BE2C (cell line): ENCODE measurements around the gene RABGAP1.

Source experiments
- DNase-seq: peaks from one replicate; pipeline ENCODE4 v3.0.0-alpha.2; 2020
- H3K27me3 ChIP-seq: fragments of 250-450 bp; sonication (Bioruptor Pico); 2 replicates; pipeline ENCODE4 v1.5.1; 2020; ENCODE audit warnings: mild to moderate bottlenecking
- H3K36me3 ChIP-seq: fragments of 250-450 bp; sonication (Bioruptor Pico); 2 replicates; pipeline ENCODE4 v1.5.1; 2020; ENCODE audit warnings: mild to moderate bottlenecking
- H3K4me1 ChIP-seq: fragments of 250-450 bp; sonication (Bioruptor Pico); 2 replicates; pipeline ENCODE4 v1.5.1; 2020
- H3K4me3 ChIP-seq: 2 replicates; pipeline ENCODE4 v1.5.1; 2011; ENCODE audit warnings: low read depth, low read length
- H3K9me3 ChIP-seq: fragments of 250-450 bp; sonication (Bioruptor Pico); 2 replicates; pipeline ENCODE4 v1.5.1; 2020
- TF ChIP-seq, protein P1 (sequence below): IDR thresholded peaks from 2 replicates; pipeline ENCODE4 v1.5.1; 2012; ENCODE audit warnings: mild to moderate bottlenecking, low read depth, low read length

The RABGAP1 gene

DNA sequence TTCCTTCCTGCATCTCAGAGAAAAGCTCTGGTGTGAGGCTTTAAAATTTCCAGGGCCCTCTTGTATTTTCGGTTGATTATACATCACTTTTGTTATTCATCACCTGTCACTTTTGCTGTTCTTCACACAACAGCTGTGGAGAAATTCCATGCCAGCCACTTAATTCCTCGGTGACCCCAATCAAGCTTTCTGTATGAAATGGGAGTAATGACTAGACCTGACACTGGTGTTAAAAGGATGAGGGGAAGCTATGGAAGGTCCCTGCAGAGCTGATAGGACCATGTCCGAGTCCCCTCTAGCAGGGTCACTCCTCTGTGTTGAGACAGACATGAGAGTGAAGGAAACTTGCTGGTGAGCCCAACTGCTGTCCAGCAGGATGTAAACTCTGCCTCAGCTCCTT, 152.3 kb downstream of the RABGAP1 start:
- H3K9me3 ChIP-seq: no peaks in the 10 kb centered on the region
- DNase-seq: no peak
- H3K4me3 ChIP-seq: no peak overlapping the region
- peaks cover 51% of the 10 kb centered on the region for H3K36me3 ChIP-seq
- H3K4me1 ChIP-seq: peaks cover 10% of the 10 kb centered on the region
- TF ChIP-seq, protein P1, sequence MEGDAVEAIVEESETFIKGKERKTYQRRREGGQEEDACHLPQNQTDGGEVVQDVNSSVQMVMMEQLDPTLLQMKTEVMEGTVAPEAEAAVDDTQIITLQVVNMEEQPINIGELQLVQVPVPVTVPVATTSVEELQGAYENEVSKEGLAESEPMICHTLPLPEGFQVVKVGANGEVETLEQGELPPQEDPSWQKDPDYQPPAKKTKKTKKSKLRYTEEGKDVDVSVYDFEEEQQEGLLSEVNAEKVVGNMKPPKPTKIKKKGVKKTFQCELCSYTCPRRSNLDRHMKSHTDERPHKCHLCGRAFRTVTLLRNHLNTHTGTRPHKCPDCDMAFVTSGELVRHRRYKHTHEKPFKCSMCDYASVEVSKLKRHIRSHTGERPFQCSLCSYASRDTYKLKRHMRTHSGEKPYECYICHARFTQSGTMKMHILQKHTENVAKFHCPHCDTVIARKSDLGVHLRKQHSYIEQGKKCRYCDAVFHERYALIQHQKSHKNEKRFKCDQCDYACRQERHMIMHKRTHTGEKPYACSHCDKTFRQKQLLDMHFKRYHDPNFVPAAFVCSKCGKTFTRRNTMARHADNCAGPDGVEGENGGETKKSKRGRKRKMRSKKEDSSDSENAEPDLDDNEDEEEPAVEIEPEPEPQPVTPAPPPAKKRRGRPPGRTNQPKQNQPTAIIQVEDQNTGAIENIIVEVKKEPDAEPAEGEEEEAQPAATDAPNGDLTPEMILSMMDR: no peak
- H3K27me3 ChIP-seq: no peaks in the 10 kb centered on the region

DNA sequence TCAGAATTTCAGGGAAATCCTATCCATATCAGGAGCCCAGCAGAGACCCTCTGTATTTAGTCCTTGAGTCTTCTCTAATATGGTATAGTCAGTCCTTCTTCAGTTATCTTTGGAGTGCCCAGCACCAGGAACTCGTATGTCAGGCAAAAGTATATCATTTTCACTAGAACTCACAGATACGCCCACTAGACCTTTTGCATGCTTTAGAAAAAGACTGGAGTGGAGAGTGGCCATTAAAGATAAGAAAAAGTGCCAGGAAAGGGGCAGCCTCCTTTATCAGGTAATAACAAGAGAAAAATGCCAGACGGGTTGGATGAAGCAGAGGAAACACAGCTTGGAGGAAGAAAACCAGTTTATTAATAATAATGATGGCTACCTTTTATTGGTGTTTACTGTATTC, 156.2 kb downstream of the RABGAP1 start:
- H3K4me3 ChIP-seq: no peak overlapping the region
- no peak for DNase-seq
- TF ChIP-seq, protein P1: no peak
- H3K36me3 ChIP-seq: peaks cover 66% of the 10 kb centered on the region
- no peaks in the 10 kb centered on the region for H3K9me3 ChIP-seq
- H3K27me3 ChIP-seq: no peaks in the 10 kb centered on the region
- H3K4me1 ChIP-seq: no peaks in the 10 kb centered on the region

DNA sequence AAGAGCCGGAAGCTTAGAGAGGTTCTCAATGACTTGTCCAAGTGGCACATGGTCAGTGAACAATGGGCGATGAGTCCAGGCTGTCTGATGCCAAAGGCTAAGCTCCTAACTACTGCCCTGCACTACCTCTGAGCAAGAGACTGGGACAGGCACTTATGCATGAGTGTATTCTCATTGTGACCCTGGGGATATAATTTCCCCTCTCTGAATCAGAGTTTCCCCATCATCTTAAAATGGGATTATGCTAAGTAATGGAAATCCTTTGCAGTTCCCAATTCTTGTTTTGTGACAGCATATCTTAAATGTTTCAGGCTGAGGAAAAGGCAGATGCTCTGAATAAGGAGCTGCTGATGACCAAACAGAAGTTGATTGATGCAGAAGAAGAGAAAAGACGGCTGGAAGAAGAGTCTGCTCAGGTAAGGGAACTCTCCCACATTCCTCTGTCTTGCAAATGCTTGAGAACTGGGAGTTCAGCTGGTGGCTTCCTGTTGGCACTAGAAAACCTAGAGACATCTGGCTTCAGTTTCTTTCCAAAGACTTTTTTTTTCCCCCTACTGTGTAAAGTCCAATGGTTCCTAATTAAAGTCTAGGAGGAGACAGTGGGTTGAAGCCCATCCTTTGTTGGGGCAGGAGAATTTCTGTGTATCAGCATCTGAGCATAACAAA, 156.7 kb downstream of the RABGAP1 start:
- no peak for DNase-seq
- Histone ChIP-seq H3K27me3 (no peaks in the 10 kb centered on the region), H3K4me1 (no peaks in the 10 kb centered on the region), H3K9me3 (no peaks in the 10 kb centered on the region), H3K36me3 (peaks cover 66% of the 10 kb centered on the region), H3K4me3 (no peak overlapping the region)
- TF ChIP-seq, protein P1: no peak

DNA sequence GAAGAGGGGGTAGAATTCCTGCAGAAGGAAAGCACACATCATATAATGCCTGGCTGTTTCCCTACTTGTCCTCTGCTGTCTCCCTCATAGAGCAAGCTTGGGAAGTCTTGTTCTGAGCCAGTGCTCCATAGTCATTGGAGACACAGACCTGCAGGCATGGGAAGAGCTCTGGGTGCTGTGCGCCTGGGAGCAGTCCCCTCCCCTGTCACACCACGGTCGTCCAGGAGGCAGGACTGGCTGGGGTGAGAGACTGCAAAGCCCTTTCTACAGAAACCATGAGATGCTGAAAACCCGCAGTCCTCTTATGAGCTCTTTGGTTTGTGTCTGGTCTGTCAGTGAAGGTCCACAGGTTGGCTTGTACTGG, 157.3 kb downstream of the RABGAP1 start:
- Histone ChIP-seq H3K36me3 (peaks cover 65% of the 10 kb centered on the region), H3K4me3 (no peak overlapping the region)
- no peak for DNase-seq

DNA sequence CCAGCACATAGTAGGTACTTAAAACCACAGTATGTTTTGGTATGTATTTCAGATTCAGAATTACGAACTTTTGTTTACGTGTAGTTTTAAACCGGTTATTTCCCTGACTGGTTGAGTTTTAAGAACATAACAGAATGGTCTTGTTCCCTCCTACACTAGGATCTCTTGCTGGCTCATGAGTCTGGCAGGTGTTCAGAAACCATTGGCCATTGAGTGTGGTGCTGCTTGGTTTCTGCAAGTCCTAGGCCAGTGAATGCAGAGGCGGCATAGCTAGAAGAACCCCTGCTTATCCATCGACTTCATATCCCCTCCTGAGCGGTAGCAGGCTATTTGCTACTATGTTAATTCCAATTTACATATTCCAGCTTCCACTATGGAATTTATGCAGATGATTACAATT, 158.2 kb downstream of the RABGAP1 start:
- Histone ChIP-seq H3K36me3 (peaks cover 58% of the 10 kb centered on the region), H3K9me3 (no peaks in the 10 kb centered on the region), H3K4me3 (no peak overlapping the region), H3K4me1 (no peaks in the 10 kb centered on the region), H3K27me3 (no peaks in the 10 kb centered on the region)
- DNase-seq: no peak
- TF ChIP-seq, protein P1: no peak

More for the DNA sequence above, 157.3 kb downstream of the RABGAP1 start:
- Histone ChIP-seq H3K4me1 (no peaks in the 10 kb centered on the region), H3K9me3 (no peaks in the 10 kb centered on the region), H3K27me3 (no peaks in the 10 kb centered on the region)
- TF ChIP-seq, protein P1: no peak

DNA sequence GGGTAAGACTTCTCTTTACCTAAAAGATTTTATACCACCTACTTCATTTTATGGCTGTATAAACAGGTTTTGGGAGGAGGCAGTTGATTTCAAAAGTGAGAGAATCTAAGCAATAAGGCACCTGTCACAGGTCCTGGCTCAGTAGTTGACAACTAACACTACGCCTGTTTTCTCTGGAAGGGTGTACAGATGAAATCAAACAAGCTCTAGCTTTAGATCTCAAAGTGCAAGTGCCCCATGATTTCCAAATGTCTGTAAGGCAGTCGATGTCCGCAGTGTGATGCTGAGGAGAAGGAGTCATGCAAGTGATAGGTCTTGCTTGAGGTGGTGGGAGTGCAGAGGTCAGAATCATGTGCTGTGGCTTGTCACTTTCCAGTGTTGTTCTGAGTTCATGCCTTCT, 158.7 kb downstream of the RABGAP1 start:
- no peaks in the 10 kb centered on the region for H3K27me3 ChIP-seq
- no peak for DNase-seq
- H3K4me3 ChIP-seq: no peak overlapping the region
- H3K4me1 ChIP-seq: no peaks in the 10 kb centered on the region
- TF ChIP-seq, protein P1: no peak
- H3K9me3 ChIP-seq: no peaks in the 10 kb centered on the region
- H3K36me3 ChIP-seq: peaks cover 56% of the 10 kb centered on the region
